NCI-H1092 (cell line): ENCODE data around the gene SLC9A1.

Experiments
- DNase-seq: peaks from one replicate; lab custom pipeline; 2025; lab: John Stamatoyannopoulos, UW

The SLC9A1 gene

GRCh38 chr1:27102707-27103468, 52.0 kb downstream of the SLC9A1 start:
- DNase-seq: peak; percentile 19

GRCh38 chr1:27102134-27102706, 52.7 kb downstream of the SLC9A1 start:
- DNase-seq: no peak

GRCh38 chr1:27101696-27102095, 53.2 kb downstream of the SLC9A1 start:
- no peak for DNase-seq

GRCh38 chr1:27101054-27101491, 53.9 kb downstream of the SLC9A1 start:
- no peak for DNase-seq

- no peak for DNase-seq
These were observed 54.4 kb downstream of the SLC9A1 start for GRCh38 chr1:27100335-27101053.

- peak; percentile 32 for DNase-seq
These were observed 55.2 kb downstream of the SLC9A1 start for GRCh38 chr1:27099587-27100334.

- no peak for DNase-seq
These were observed 55.8 kb downstream of the SLC9A1 start for GRCh38 chr1:27099135-27099586.

- no peak for DNase-seq
These were observed 56.3 kb downstream of the SLC9A1 start for GRCh38 chr1:27098431-27099134.

GRCh38 chr1:27097484-27097917, 57.4 kb downstream of the SLC9A1 start:
- peak; percentile 73 for DNase-seq

- no peak for DNase-seq
These were observed 59.3 kb downstream of the SLC9A1 start for GRCh38 chr1:27095576-27095975.

- DNase-seq: no peak
These were observed 62.0 kb downstream of the SLC9A1 start for GRCh38 chr1:27092888-27093287.

- no peak for DNase-seq
These were observed 64.0 kb downstream of the SLC9A1 start for GRCh38 chr1:27090911-27091310.

- no peak for DNase-seq
These were observed 67.3 kb downstream of the SLC9A1 start for GRCh38 chr1:27087371-27088220.

GRCh38 chr1:27086628-27087027, 68.3 kb downstream of the SLC9A1 start:
- DNase-seq: no peak

GRCh38 chr1:27086026-27086425, 68.9 kb downstream of the SLC9A1 start:
- no peak for DNase-seq

GRCh38 chr1:27084107-27084506, 70.8 kb downstream of the SLC9A1 start:
- DNase-seq: no peak

GRCh38 chr1:27077968-27078367, 77.0 kb downstream of the SLC9A1 start:
- DNase-seq: no peak

- no peak for DNase-seq
These were observed 78.1 kb downstream of the SLC9A1 start for GRCh38 chr1:27076803-27077202.

- no peak for DNase-seq
These were observed 80.6 kb downstream of the SLC9A1 start for GRCh38 chr1:27074175-27074780.

- DNase-seq: peak; percentile 19
These were observed 83.9 kb downstream of the SLC9A1 start for GRCh38 chr1:27071049-27071416.
